ENCODE data around the gene KCNIP4.
"Not testable (repeated sequence)": the region's sequence is repeated elsewhere in the genome, so short reads cannot be mapped to it uniquely, and the experiment has no call there.

Gene KCNIP4

GRCh38 chr4:20783134-20783533 lies 1165.4 kb downstream of the KCNIP4 start:
- not testable (repeated sequence) for H3K36me3 ChIP-seq (ENCODE audit: control insufficient read depth, insufficient read depth, low read length); H3K4me3 ChIP-seq (ENCODE audit: low read length); H2BK15ac ChIP-seq (replicated peaks; ENCODE audit: low read depth); H3K23ac ChIP-seq (ENCODE audit: low read length); H3K79me2 ChIP-seq (ENCODE audit: control insufficient read depth, insufficient read depth, low read length); H3K4me1 ChIP-seq (ENCODE audit: control insufficient read depth, low read depth, low read length); H2BK120ac ChIP-seq (ENCODE audit: low read depth, low read length); H2AK5ac ChIP-seq (ENCODE audit: low read length); DNase-seq; H3K4me2 ChIP-seq (ENCODE audit: low read length); H3K9ac ChIP-seq (ENCODE audit: low read length); H4K5ac ChIP-seq (ENCODE audit: low read length); H3K56ac ChIP-seq (ENCODE audit: low read length); H3K4ac ChIP-seq (ENCODE audit: low read depth, low read length); H4K8ac ChIP-seq (ENCODE audit: low read depth, low read length); H3K18ac ChIP-seq (ENCODE audit: low read length); H3K27me3 ChIP-seq (ENCODE audit: insufficient read depth, low read length, poor library complexity); H3K79me1 ChIP-seq (ENCODE audit: low read length); H2BK5ac ChIP-seq (ENCODE audit: low read length); H3K27ac ChIP-seq (ENCODE audit: low read depth, low read length)
- WGBS (ENCODE audit: extremely low coverage, insufficient coverage, low lambda C conversion rate), result no CpG with 5 or more reads among the region's 1 CpG

- Histone ChIP-seq H3K36me3 (ENCODE audit: control insufficient read depth, insufficient read depth, low read length) (no peaks in the 10 kb centered on the region), H3K4me1 (ENCODE audit: control insufficient read depth, low read depth, low read length) (no peaks in the 10 kb centered on the region), H4K5ac (ENCODE audit: low read length) (no peak overlapping the region), H2BK5ac (ENCODE audit: low read length) (no peak overlapping the region), H2BK120ac (ENCODE audit: low read depth, low read length) (no peak overlapping the region), H3K4me2 (ENCODE audit: low read length) (no peak overlapping the region), H3K23ac (ENCODE audit: low read length) (no peak overlapping the region), H3K27me3 (ENCODE audit: insufficient read depth, low read length, poor library complexity) (no peaks in the 10 kb centered on the region), H4K8ac (ENCODE audit: low read depth, low read length) (no peak overlapping the region), H2AK5ac (ENCODE audit: low read length) (no peak overlapping the region), H2BK15ac (replicated peaks; ENCODE audit: low read depth) (no peak overlapping the region), H3K79me1 (ENCODE audit: low read length) (no peaks in the 10 kb centered on the region), H3K4me3 (ENCODE audit: low read length) (no peak overlapping the region), H3K56ac (ENCODE audit: low read length) (no peak overlapping the region), H3K4ac (ENCODE audit: low read depth, low read length) (no peak overlapping the region), H3K18ac (ENCODE audit: low read length) (no peak overlapping the region), H3K79me2 (ENCODE audit: control insufficient read depth, insufficient read depth, low read length) (no peaks in the 10 kb centered on the region), H3K9ac (ENCODE audit: low read length) (no peak overlapping the region), H3K27ac (ENCODE audit: low read depth, low read length) (no peak overlapping the region)
- WGBS (ENCODE audit: extremely low coverage, insufficient coverage, low lambda C conversion rate), result no CpG with 5 or more reads among the region's 1 CpG
- DNase-seq, result no peak
Measured at GRCh38 chr4:20778896-20779295, 1169.7 kb downstream of the KCNIP4 start.

- Histone ChIP-seq H3K27me3 (ENCODE audit: insufficient read depth, low read length, poor library complexity) (no peaks in the 10 kb centered on the region), H3K79me2 (ENCODE audit: control insufficient read depth, insufficient read depth, low read length) (no peaks in the 10 kb centered on the region), H2AK5ac (ENCODE audit: low read length) (no peak overlapping the region), H3K18ac (ENCODE audit: low read length) (no peak overlapping the region), H2BK15ac (replicated peaks; ENCODE audit: low read depth) (no peak overlapping the region), H2BK5ac (ENCODE audit: low read length) (no peak overlapping the region), H3K79me1 (ENCODE audit: low read length) (no peaks in the 10 kb centered on the region), H3K23ac (ENCODE audit: low read length) (peak overlapping the region; percentile 45), H3K56ac (ENCODE audit: low read length) (no peak overlapping the region), H4K5ac (ENCODE audit: low read length) (no peak overlapping the region), H3K4me1 (ENCODE audit: control insufficient read depth, low read depth, low read length) (no peaks in the 10 kb centered on the region), H3K4ac (ENCODE audit: low read depth, low read length) (no peak overlapping the region), H3K4me3 (ENCODE audit: low read length) (no peak overlapping the region), H4K8ac (ENCODE audit: low read depth, low read length) (no peak overlapping the region), H3K27ac (ENCODE audit: low read depth, low read length) (no peak overlapping the region), H3K4me2 (ENCODE audit: low read length) (no peak overlapping the region), H3K9ac (ENCODE audit: low read length) (no peak overlapping the region), H3K36me3 (ENCODE audit: control insufficient read depth, insufficient read depth, low read length) (no peaks in the 10 kb centered on the region), H2BK120ac (ENCODE audit: low read depth, low read length) (no peak overlapping the region)
- WGBS (ENCODE audit: extremely low coverage, insufficient coverage, low lambda C conversion rate), result no CpG with 5 or more reads among the region's 14 CpGs
- DNase-seq, result peak; percentile 78
Measured at GRCh38 chr4:20773144-20773997, 1175.2 kb downstream of the KCNIP4 start.

GRCh38 chr4:20764366-20764992 lies 1184.1 kb downstream of the KCNIP4 start:
- WGBS (ENCODE audit: extremely low coverage, insufficient coverage, low lambda C conversion rate), result no CpG with 5 or more reads among the region's 13 CpGs
- no peaks in the 10 kb centered on the region for H3K4me1 ChIP-seq (ENCODE audit: control insufficient read depth, low read depth, low read length)
- H3K27ac ChIP-seq (ENCODE audit: low read depth, low read length), result no peak overlapping the region
- no peak overlapping the region for H3K56ac ChIP-seq (ENCODE audit: low read length)
- no peak overlapping the region for H2AK5ac ChIP-seq (ENCODE audit: low read length)
- no peak for DNase-seq
- H3K4me3 ChIP-seq (ENCODE audit: low read length), result no peak overlapping the region
- H4K8ac ChIP-seq (ENCODE audit: low read depth, low read length), result no peak overlapping the region
- H2BK5ac ChIP-seq (ENCODE audit: low read length), result no peak overlapping the region
- no peak overlapping the region for H3K4ac ChIP-seq (ENCODE audit: low read depth, low read length)
- H3K9ac ChIP-seq (ENCODE audit: low read length), result no peak overlapping the region
- H3K79me1 ChIP-seq (ENCODE audit: low read length), result no peaks in the 10 kb centered on the region
- no peaks in the 10 kb centered on the region for H3K79me2 ChIP-seq (ENCODE audit: control insufficient read depth, insufficient read depth, low read length)
- no peaks in the 10 kb centered on the region for H3K27me3 ChIP-seq (ENCODE audit: insufficient read depth, low read length, poor library complexity)
- no peak overlapping the region for H3K4me2 ChIP-seq (ENCODE audit: low read length)
- no peak overlapping the region for H3K18ac ChIP-seq (ENCODE audit: low read length)
- H4K5ac ChIP-seq (ENCODE audit: low read length), result no peak overlapping the region
- no peak overlapping the region for H2BK120ac ChIP-seq (ENCODE audit: low read depth, low read length)
- no peaks in the 10 kb centered on the region for H3K36me3 ChIP-seq (ENCODE audit: control insufficient read depth, insufficient read depth, low read length)
- no peak overlapping the region for H3K23ac ChIP-seq (ENCODE audit: low read length)
- H2BK15ac ChIP-seq (replicated peaks; ENCODE audit: low read depth), result no peak overlapping the region

GRCh38 chr4:20761826-20762225 lies 1186.7 kb downstream of the KCNIP4 start:
- Histone ChIP-seq H4K8ac (ENCODE audit: low read depth, low read length) (no peak overlapping the region), H4K5ac (ENCODE audit: low read length) (no peak overlapping the region), H2AK5ac (ENCODE audit: low read length) (no peak overlapping the region), H3K9ac (ENCODE audit: low read length) (no peak overlapping the region), H3K79me2 (ENCODE audit: control insufficient read depth, insufficient read depth, low read length) (no peaks in the 10 kb centered on the region), H3K23ac (ENCODE audit: low read length) (no peak overlapping the region), H3K79me1 (ENCODE audit: low read length) (no peaks in the 10 kb centered on the region), H3K18ac (ENCODE audit: low read length) (no peak overlapping the region), H3K27me3 (ENCODE audit: insufficient read depth, low read length, poor library complexity) (no peaks in the 10 kb centered on the region), H3K27ac (ENCODE audit: low read depth, low read length) (no peak overlapping the region), H2BK15ac (replicated peaks; ENCODE audit: low read depth) (no peak overlapping the region), H3K4me3 (ENCODE audit: low read length) (no peak overlapping the region), H3K56ac (ENCODE audit: low read length) (no peak overlapping the region), H3K4me2 (ENCODE audit: low read length) (no peak overlapping the region), H3K4ac (ENCODE audit: low read depth, low read length) (no peak overlapping the region), H2BK5ac (ENCODE audit: low read length) (no peak overlapping the region), H2BK120ac (ENCODE audit: low read depth, low read length) (no peak overlapping the region), H3K36me3 (ENCODE audit: control insufficient read depth, insufficient read depth, low read length) (no peaks in the 10 kb centered on the region), H3K4me1 (ENCODE audit: control insufficient read depth, low read depth, low read length) (no peaks in the 10 kb centered on the region)
- no CpG with 5 or more reads among the region's 1 CpG for WGBS (ENCODE audit: extremely low coverage, insufficient coverage, low lambda C conversion rate)
- no peak for DNase-seq
